ENCODE measurements around the gene MIEN1. TPM values are rescaled to one million over a fixed set of nuclear protein-coding genes. Genes with fewer than 3 reads are reported as not detected.
"Not testable (repeated sequence)": the region's sequence is repeated elsewhere in the genome, so short reads cannot be mapped to it uniquely, and the experiment has no call there.

MIEN1 gene
- total RNA-seq, 1 experiment from 2014 or later, result 35.8 TPM

GRCh38 chr17:39755554-39756379, 25.4 kb upstream of the MIEN1 start:
- no peak for DNase-seq (ENCODE audit: low read depth)

GRCh38 chr17:39754958-39755553, 24.7 kb upstream of the MIEN1 start:
- DNase-seq (ENCODE audit: low read depth), result no peak

DNA sequence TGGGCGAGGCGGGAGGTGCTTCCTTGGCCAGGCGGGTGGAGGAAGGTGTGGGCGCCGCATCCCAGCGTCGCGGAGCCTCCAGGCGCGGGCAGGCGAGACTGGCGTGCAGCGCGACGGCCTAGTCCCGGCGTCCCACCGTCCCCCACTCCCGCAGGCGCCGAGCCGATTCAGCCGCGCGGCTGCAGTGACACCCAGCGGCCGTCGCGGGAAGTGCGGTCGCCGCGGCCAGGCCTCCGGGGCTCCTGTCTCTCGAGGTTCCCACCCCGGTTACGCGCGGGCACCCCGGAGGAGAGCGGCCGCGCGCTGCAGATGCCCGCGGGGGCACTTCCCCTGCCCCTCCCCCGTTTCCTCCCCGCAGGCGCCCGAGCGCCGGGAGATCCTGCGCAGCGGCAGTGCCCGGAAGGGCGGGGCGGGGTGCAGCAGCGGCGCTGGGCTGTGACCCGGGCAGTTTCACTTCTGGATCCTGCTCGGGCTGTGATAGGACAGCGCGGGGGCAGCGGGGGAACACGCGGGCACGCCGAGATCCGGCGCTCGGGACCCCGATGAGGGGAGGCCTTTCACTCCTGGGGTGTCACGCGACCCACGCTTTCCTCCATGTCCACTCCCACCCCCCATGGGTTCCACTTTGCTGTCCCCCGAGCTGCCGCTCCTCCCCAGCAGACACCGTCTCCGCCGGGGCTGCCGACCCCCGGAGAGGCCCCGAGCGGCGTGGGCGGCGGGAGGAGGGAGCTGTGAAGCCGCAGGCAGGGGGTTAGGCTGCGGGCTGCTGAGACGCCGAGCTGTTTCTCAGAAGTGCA, 24.0 kb upstream of the MIEN1 start:
- DNase-seq (ENCODE audit: low read depth), result peak; percentile 90

DNA sequence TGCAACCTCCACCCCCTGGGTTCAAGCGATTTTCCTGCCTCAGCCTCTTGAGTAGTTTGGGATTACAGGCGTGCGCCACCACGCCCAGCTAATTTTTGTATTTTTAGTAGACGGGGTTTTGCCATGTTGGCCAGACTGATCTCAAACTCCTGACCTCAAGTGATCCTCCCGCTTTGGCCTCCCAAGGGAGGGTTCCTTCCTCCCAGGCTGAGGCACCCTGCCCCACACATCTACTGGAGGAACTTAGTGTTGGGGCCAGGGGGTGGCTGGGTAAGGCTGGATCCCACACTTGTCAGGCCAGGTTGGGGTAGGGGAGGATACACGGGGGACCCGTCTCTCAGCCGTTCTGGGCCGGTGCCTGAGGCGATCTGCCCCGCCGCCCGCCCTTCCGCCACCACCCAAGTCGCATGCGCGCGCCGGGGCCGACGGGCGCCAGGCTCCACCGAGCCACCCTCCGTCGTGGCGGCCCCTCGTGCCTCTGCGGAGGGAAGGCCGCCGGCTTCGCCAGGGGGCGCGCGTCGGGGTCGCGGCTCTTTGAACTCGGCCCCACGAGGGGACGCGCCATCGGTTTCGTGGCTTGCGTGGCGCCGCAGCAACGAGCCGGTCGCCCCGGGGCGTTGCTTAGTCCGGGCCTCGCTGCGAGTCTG, 23.3 kb upstream of the MIEN1 start:
- peak; percentile 44 for DNase-seq (ENCODE audit: low read depth)

DNA sequence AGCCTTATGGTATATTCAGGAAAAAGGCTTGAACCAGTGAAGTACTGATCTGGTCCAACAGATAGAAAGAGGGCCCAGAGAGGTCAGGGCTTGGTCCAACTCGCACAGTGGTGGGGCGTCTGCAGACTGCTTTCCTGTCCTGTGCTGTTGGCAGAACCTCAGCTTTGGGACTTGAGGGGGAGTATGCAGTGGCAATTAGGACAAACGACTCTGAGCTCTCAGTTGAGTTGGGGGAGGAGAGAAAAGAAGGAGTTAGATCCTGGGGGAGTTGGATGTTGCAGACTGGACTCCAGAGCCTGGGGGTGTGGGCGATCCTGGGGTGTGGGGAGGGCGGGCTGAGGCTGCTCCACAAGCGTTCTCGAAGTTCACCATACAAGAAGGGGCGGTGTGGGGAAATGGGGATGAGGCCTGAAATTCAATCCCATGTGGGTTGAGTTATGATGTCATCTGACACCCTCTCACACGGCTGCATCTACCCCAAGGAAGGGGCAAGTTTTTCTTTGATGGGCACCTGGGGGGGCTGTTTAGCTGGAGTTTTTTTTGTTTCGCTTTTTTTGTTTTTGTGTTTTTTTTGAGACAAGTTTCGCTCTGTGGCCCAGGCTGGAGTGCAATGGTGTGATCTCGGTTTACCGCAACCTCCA, 22.0 kb upstream of the MIEN1 start:
- no peak for DNase-seq (ENCODE audit: low read depth)

GRCh38 chr17:39751637-39752036, 21.3 kb upstream of the MIEN1 start:
- no peak for DNase-seq (ENCODE audit: low read depth)

GRCh38 chr17:39751016-39751543, 20.7 kb upstream of the MIEN1 start:
- DNase-seq (ENCODE audit: low read depth), result no peak

GRCh38 chr17:39750131-39751015, 20.0 kb upstream of the MIEN1 start:
- no peak for DNase-seq (ENCODE audit: low read depth)

DNA sequence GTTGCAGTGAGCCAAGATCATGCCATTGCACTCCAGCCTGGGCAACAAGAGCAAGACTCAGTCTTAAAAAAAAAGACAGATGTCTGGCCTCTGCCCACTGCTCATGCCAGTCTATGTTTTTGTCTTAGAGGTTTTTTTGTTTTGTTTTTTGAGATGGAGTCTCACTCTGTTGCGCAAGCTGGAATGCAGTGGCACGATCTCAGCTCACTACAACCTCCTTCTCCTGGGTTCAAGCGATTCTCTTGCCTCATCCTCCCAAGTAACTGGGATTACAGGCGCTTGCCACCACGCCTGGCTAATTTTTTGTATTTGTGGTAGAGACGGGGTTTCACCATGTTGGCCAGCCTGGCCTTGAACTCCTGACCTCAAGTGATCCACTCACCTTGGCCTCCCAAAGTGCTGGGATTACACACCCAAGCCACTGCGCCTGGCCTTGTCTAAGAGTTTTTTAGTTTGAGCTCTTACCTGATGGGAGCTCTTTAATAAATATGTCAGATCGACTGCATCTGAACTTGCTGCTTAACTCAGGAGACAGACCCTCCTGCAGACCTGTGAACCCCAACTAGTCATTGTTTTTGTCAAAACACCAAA, 18.2 kb upstream of the MIEN1 start:
- DNase-seq (ENCODE audit: low read depth), result not testable (repeated sequence)

DNA sequence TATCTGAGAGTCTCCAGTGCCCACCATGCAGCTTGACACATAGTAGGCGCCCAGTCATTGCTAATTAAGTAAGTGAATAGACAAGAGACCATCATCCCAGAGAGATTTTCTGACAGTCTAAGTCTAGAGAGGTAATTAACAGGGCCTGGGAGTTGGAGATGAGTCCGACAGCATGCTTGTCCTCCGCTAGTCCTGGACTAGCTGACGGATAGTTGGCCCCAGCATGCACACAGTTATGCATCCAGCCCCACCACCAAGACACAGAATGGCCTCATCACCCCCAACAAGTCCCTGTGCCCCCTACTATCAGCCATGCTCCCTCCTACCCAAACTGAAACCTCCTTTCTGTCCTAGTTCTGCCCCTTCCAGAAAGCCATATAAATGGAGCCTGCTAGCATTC, 17.4 kb upstream of the MIEN1 start:
- DNase-seq (ENCODE audit: low read depth), result no peak

GRCh38 chr17:39746145-39746461, 15.8 kb upstream of the MIEN1 start:
- DNase-seq (ENCODE audit: low read depth), result no peak

GRCh38 chr17:39745335-39746144, 15.2 kb upstream of the MIEN1 start:
- no peak for DNase-seq (ENCODE audit: low read depth)

DNA sequence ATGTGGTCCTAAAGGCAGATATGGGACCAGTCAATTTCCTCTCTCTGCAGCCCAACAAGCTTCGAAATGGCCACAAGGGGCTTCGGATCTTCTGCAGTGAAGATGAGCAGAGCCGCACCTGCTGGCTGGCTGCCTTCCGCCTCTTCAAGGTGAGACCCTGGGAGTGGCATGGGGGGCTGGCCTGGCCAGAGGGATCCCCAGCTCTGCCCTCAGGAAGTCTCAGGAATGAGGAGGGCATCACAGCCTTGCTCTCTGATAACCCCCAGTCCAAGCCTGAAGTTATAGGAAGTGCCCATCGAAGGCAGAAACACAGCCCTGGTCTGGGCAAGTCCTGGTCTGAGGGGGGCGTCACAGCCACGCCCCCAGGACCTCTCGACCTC, 14.5 kb upstream of the MIEN1 start:
- no peak for DNase-seq (ENCODE audit: low read depth)

GRCh38 chr17:39744075-39744835, 13.9 kb upstream of the MIEN1 start:
- no peak for DNase-seq (ENCODE audit: low read depth)

- no peak for DNase-seq (ENCODE audit: low read depth)
These were observed 12.6 kb upstream of the MIEN1 start for GRCh38 chr17:39742856-39743436.

DNA sequence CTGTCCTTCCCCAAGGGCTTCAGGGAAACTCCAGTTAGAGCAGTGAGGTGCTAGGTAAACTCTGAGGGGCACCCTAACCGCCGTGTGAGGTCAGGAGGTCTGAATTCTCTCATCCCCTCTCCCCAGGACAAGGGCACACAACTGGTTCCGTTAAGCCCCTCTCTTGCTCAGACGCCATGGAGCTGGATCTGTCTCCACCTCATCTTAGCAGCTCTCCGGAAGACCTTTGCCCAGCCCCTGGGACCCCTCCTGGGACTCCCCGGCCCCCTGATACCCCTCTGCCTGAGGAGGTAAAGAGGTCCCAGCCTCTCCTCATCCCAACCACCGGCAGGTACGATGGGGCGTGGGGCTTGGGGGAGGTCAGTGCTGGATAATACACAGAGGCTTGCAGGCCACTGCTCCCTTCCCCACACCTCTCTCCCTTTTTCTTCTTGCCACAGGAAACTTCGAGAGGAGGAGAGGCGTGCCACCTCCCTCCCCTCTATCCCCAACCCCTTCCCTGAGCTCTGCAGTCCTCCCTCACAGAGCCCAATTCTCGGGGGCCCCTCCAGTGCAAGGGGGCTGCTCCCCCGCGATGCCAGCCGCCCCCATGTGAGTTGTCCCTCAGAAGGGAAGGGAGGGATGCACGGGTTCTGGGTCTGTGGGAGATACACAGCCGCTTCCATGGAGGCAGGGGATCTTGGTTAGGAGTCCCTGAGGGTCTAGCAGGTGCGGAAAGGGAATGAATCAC, 12.0 kb upstream of the MIEN1 start:
- DNase-seq (ENCODE audit: low read depth), result no peak

DNA sequence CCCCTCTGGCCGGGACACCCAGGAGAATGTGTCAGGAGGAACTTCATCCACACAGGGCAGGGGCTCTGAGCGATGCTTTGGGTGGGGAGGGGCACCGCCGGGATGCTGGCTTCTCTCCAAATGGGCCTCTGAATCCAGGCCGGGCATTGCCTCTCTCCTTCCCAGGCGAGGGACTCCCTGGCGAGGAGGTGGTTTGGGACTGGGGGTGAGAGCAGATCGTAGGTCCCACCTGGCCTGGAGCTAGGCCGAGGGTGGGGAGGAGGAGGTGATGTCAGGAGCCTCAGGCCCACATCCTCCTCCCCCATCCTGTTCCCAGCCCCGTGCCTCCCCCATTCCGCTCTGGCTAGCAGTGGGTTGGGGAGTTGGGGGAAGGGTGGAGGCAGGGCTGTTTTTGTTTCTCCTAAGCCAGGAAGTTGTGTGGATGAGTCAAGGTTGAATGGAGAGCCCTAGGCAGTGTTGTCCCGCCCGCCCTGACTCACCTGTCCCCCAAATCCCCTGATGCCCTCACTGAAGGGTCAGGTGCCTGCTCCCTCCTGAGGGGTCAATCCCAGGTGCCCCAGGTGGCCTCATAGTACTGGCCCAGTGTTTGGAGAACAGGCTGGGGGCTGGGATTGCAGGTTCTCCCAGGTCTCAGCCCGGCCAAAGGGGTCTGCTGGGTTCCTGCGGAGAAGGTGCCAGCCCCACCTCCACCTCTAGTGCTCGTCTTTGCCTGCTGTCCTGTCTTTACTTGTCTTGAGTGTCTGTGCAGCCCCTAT, 10.2 kb upstream of the MIEN1 start:
- peak; percentile 85 for DNase-seq (ENCODE audit: low read depth)
